Fibroblast of upper back skin (primary cell): ENCODE measurements around the gene TMC6.
"Not testable (repeated sequence)": the region's sequence is repeated elsewhere in the genome, so short reads cannot be mapped to it uniquely, and the experiment has no call there.

Experiments used
- DNase-seq: peaks from one replicate; pipeline ENCODE4 v3.0.0-alpha.2; 2013

The TMC6 gene

DNA sequence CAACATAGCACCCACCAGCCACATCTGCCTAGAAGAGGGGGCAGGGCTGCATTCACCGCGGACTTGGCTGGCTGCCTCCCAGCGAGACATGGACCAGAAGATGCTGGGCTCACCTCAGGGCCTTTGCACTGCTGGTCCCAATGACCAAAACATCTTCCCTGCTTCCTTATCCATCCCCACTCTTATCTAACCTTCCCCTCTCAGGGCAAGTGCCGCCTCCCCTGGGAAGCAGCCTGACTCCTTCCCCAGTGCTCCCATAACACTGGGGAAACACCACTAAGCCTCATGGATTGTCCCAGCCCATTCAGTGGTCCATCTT lies 5.7 kb downstream of the TMC6 start:
- no peak for DNase-seq

- DNase-seq: no peak
Measured at GRCh38 chr17:78122216-78122930, 6.2 kb downstream of the TMC6 start.

DNA sequence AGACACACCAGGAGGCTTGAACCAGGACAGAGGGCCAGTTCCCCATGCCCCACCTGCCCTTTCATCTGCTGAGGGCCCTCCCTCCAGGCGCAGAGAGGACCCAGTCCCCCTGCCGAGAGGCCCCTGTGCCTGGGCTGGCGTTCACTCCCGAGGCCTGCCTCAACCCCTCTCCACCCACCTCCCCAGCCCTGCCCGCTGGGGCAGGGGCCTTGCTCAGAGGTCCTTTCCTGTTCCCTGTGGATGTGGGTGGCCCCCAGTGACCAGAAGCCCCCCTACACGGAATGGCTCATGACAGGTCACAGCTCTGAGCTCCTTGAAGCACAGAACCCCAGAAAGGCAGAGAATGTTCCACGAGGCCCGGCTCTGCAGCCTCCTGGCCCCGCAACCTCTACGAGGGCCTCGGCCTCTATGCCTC lies 6.7 kb downstream of the TMC6 start:
- no peak for DNase-seq

GRCh38 chr17:78120971-78121800 lies 7.4 kb downstream of the TMC6 start:
- no peak for DNase-seq

- no peak for DNase-seq
Measured at GRCh38 chr17:78120537-78120936, 8.0 kb downstream of the TMC6 start.

DNA sequence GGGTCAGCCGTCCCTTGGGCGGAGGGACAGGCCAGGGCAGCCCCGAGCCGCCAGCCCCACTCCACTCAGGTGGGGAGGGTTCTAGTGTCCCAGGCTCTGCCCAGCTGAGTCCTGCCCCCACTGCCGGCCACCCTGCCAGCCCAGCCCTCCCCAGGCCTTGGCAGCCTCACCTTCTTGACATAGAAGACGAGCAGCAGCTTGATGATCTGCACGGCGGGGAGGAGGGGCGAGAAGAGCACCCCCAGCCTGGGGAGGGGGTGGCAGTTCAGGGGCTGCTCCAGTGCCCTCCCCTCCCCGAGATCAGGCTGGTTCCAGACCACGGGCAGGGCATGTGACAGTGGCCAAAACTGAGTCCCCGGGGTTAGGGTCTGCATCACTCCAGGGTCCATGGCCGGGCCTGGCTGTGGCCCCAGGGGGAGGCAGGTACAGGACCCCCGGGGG lies 9.7 kb downstream of the TMC6 start:
- DNase-seq: no peak

- no peak for DNase-seq
Measured at GRCh38 chr17:78117027-78117981, 11.3 kb downstream of the TMC6 start.

DNA sequence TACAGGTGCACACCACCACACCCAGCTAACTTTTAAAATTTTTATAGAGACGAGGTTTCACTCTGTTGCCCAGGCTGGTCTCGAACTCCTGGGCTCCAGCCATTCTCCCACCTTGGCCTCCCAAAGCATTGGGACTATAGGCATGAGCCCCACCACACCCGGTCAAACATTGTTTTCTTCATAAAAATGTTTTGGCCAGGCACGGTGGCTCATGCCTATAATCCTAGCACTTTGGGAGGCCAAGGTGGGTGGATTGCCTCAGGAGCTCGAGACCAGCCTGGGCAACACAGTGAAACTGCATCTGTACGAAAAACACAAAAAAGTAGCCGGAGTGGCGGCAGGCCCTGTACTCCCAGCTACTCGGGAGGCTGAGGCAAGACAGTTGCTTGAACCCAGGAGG lies 12.1 kb downstream of the TMC6 start:
- no peak for DNase-seq

DNA sequence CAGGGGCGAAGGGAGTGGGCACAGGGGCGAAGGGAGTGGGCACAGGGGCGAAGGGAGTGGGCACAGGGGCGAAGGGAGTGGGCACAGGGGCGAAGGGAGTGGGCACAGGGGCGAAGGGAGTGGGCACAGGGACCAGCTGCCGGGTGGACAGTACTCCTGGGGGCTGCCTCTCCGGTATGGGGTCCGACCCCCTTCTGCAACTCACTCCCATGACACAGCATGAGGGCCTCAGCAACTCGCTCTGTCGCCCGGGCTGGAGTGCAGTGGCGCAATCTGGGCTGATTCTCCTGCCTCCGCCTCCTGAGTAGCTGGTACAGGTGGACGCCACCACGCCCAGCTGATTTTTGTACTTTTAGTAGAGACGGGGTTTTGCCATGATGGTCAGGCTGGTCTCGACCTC lies 12.8 kb downstream of the TMC6 start:
- DNase-seq: not testable (repeated sequence)

DNA sequence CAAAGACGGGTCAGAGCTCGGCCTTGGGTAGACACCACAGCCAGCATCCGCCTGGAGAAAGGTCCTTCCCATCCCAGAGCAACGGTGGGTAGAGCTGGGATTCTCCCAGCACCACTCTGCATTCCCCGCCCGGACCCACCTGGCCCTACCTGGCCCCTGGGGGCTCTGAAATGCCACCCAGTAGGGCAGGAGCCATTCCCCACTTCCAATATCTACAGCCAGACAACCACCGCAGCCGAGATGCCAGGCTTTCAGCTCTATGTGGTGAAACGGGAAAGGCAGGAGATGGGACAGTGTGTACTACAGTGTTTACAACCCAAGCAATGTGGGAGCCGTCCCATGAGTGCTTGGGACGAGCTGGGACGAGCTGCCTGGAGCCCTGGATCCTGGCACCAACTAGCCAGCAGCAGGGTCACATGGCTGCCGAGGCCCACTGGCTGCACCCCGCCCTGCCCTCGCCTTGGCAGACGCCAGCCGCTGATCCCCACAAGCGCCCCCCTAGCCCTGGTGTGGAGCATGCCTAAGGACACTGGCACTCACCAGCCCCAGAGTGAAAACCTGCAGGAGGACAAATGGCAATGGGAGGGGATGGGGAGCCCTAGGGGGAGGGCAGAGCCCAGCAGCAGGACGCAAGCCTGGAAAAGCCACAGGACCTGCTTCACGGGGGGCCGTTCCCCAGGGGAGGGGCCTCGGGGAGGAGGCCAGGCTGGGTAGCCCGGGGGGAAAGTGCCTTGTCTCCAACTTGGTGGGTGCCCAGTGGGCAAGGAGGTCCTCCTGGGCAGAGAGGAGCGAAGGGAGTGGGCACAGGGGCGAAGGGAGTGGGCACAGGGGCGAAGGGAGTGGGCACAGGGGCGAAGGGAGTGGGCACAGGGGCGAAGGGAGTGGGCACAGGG lies 13.5 kb downstream of the TMC6 start:
- DNase-seq: no peak

DNA sequence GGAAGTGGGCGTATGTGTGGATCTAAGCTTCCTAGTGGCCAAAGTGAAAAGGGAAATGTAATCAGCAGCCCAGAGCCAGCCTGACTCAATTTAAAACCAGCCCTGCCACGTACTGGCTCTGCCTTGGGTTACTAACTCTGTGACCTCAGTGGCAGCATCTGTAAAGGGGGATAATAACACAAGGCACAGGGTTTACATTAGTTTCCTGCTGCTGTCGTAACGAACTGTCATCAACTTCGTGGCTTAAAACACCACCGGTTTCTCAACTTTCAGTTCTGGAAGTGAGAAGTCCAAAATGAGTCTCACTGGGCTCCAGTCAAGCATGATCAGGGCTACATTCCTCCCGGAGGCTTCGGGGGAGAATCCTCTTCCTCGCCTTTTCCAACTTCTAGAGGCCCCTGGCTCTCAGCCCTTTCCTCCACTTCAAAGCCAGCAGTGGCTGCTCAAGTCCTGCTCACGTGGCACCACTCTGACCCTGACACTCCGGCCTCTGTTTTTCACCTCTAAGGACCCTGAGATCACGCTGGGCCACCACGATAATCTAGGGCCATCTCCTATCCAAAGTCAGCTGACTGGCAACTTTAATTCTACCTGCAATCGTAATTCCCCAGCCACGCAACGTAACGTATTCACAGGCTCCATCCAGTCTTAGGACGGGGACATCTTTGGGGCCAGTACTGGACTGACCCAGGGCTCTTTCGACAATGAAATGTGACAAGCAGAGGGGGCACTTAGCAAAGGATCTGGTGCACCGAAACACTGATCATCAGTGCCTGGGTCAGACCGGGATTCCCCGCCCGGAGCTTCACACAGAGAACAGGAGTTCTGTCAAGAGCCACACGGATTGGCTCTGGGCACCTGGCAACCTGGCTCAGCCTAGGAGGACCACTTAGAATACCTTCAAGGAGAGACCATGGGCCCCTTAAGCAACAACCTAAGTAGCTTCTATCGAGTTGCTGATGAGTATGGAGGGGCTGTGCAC lies 14.5 kb downstream of the TMC6 start:
- no peak for DNase-seq

- DNase-seq: peak; percentile 30
Measured at GRCh38 chr17:78112518-78113471, 15.8 kb downstream of the TMC6 start.

DNA sequence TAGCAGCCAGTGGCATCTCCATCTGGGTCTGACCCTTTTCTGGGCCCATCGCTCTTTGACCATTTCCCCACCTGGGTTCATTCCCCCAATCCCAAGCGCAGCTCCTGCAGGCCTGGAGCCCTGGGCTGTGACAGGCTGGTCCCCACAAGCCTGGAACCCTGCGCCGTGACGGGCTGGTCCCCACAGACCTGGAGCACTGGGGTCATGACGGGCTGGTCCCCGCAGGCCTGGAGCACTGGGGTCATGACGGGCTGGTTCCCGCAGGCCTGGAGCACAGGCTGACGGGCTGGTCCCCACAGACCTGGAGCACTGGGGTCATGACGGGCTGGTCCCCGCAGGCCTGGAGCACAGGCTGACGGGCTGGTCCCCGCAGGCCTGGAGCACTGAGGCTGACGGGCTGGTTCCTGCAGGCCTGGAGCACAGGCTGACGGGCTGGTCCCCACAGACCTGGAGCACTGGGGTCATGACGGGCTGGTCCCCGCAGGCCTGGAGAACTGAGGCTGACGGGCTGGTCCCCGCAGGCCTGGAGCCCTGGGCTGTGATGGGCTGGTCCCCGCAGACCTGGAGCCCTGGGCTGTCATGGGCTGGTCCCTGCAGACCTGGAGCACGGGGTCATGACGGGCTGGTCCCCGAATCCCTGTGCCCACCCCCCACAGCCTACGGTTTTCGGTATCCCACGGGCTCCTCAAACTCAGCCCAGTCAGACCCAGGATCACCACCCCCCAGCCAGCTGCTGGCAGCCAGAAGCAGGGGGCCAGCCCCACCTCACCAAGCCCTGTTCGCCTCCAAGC lies 16.6 kb downstream of the TMC6 start:
- DNase-seq: no peak

DNA sequence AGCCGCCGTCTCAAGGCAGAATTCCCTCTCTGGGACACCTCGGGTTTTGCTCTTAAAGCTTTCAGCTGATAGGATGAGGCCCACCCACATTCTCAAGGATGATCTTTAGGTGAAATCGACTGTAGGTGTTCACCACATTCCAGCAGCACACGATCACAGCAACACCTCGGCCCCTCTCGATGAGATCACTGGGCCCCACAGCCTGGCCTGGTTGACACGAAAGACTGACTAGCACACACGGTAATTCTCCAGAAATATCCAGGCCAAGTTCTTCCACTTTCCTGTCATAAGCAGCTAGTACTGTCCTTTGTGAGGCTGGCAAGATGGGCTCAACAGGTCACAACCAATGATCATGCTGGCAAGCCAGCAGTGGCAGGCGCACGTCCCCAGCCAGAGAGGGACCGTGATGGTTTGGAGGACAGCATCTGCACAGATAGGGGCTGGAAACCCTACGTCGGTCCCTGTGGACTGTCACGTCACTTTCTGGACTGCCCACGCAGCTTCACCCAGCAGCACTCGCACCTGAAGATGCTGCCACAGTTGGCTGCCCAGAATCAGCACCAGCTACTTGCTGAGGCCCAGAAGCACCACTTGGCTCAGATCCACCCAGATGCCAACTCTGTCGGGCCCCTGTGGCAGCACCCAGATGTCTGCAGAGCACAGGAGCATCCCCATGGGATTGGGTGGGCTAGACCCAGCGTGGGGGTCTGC lies 17.4 kb downstream of the TMC6 start:
- no peak for DNase-seq

GRCh38 chr17:78110363-78111015 lies 18.1 kb downstream of the TMC6 start:
- no peak for DNase-seq

DNA sequence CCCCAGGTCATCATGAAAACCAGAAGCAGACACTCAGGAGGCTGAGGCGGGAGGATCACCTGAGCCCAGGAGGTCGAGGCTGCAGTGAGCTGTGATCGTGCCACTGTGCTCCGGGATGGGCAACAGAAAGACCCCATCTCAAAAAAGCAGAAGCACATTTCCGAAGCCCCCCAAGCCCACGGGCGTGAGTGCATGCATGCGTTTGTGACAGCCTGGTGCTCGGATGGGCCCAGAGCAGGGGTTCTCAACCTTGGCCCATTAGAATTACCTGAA lies 19.1 kb downstream of the TMC6 start:
- no peak for DNase-seq

- no peak for DNase-seq
Measured at GRCh38 chr17:78108726-78109488, 19.6 kb downstream of the TMC6 start.
